ENCODE results near the gene IGFL3. TPM values are rescaled to one million over a fixed set of nuclear protein-coding genes. Genes with fewer than 3 reads are reported as not detected.

The IGFL3 gene
- total RNA-seq, 1 experiment from 2014 or later = not detected

DNA sequence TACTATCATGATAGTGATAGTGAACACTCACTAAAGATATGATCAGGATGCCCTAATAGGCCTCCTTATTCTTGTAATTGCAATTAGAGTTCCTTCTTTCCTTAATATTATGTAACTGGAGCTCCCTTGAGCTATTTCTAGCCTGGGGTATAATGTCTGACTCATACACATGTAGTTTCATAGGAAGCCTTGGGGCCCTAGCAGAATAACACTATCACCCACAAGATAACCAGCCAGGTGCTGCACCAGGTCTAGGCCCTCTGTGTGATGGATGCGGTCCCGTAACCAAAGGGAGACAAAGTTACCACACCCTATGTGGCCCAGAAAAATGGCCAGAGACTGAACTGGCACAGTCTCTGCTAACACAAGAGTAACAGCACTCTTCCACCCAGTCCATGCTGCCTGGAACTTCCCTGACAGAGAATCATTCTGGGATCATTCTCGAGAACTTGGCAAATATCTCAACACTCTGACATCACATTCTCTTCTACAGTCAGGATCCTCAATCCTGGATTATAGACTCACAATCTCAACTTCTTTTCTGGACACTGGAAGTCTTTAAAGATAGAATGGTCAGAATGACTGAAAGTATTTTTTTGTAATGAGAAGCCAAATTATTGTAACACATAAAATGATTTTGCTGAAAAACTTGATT, 51.1 kb downstream of the IGFL3 start:
- no peak overlapping the region for H3K27ac Mint-ChIP-seq
- no peak overlapping the region for H2BK20ac ChIP-seq (ENCODE audit: low read depth, low read length, poor library complexity, severe bottlenecking)
- H4K20me1 ChIP-seq (ENCODE audit: control insufficient read depth, insufficient read depth, insufficient read length) = no peaks in the 10 kb centered on the region
- H3K79me1 ChIP-seq (ENCODE audit: insufficient read depth, low read depth, low read length, poor library complexity, severe bottlenecking) = no peaks in the 10 kb centered on the region
- no peak overlapping the region for H3K27ac ChIP-seq (ENCODE audit: insufficient read length, low read depth, low read length)
- H3K27me3 ChIP-seq (ENCODE audit: insufficient read depth, low read length) = peaks cover 5% of the 10 kb centered on the region; the same call in 1 of the 2 replicates
- 0 out of 2 replicates have a peak, but pooled peaks cover 2% of the 10 kb centered on the region for H3K4me1 ChIP-seq (ENCODE audit: insufficient read depth, low read length)
- H4K5ac ChIP-seq (ENCODE audit: insufficient read length, low read depth, low read length) = no peak overlapping the region
- no peak overlapping the region for H3K4ac ChIP-seq (ENCODE audit: low read depth, low read length)
- DNase-seq = no peak
- no peak overlapping the region for H4K8ac ChIP-seq (replicated peaks; ENCODE audit: insufficient read length, low read depth, low read length)
- no peaks in the 10 kb centered on the region; a peak in 1 of 5 replicates for H3K9me3 Mint-ChIP-seq
- H2AK5ac ChIP-seq (ENCODE audit: insufficient read length, low read length) = no peak overlapping the region
- no peak overlapping the region for H3K56ac ChIP-seq (ENCODE audit: insufficient read length, low read depth, low read length)
- no peak overlapping the region for H3K23ac ChIP-seq (ENCODE audit: insufficient read length, low read depth, low read length)
- H2BK120ac ChIP-seq (ENCODE audit: low read depth, low read length, poor library complexity, severe bottlenecking) = no peak overlapping the region
- H3K36me3 Mint-ChIP-seq (ENCODE audit: insufficient read depth in 1 of 3, low read depth in 3 of 3) = no peaks in the 10 kb centered on the region
- peaks cover 8% of the 10 kb centered on the region for H3K23me2 ChIP-seq (ENCODE audit: insufficient read length, low read depth, low read length, poor library complexity, severe bottlenecking)
- H3K27me3 Mint-ChIP-seq (ENCODE audit: low read depth) = peaks cover 73% of the 10 kb centered on the region
- H3K4me1 Mint-ChIP-seq = peaks cover 4 to 10% of the 10 kb centered on the region in 2 experiments
- TF ChIP-seq, protein P1, sequence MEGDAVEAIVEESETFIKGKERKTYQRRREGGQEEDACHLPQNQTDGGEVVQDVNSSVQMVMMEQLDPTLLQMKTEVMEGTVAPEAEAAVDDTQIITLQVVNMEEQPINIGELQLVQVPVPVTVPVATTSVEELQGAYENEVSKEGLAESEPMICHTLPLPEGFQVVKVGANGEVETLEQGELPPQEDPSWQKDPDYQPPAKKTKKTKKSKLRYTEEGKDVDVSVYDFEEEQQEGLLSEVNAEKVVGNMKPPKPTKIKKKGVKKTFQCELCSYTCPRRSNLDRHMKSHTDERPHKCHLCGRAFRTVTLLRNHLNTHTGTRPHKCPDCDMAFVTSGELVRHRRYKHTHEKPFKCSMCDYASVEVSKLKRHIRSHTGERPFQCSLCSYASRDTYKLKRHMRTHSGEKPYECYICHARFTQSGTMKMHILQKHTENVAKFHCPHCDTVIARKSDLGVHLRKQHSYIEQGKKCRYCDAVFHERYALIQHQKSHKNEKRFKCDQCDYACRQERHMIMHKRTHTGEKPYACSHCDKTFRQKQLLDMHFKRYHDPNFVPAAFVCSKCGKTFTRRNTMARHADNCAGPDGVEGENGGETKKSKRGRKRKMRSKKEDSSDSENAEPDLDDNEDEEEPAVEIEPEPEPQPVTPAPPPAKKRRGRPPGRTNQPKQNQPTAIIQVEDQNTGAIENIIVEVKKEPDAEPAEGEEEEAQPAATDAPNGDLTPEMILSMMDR (conservative IDR thresholded peaks at IDR 0.05) = no peak
- no CpG with 5 or more reads among the region's 3 CpGs for WGBS (ENCODE audit: extremely low coverage, insufficient read length, low lambda C conversion rate)
- H3K9me3 ChIP-seq (ENCODE audit: control insufficient read depth, low read depth, low read length) = no peaks in the 10 kb centered on the region
- no peak overlapping the region for H2AFZ ChIP-seq (ENCODE audit: low read length)
- no peaks in the 10 kb centered on the region for H3K79me2 ChIP-seq (ENCODE audit: insufficient read depth, low read length)
- H3K4me2 ChIP-seq (ENCODE audit: insufficient read depth, insufficient read length, low read length) = no peak overlapping the region
- H4K91ac ChIP-seq (ENCODE audit: insufficient read length, low read depth, low read length) = no peak overlapping the region
- no peak overlapping the region for H2BK15ac ChIP-seq (ENCODE audit: low read depth, low read length)
- no peak overlapping the region for H3T11ph ChIP-seq (ENCODE audit: low read length)
- no peak overlapping the region for H2BK12ac ChIP-seq (ENCODE audit: insufficient read length, low read depth, low read length)
- H2BK5ac ChIP-seq (ENCODE audit: insufficient read length, low read length) = no peak overlapping the region
- H3K4me3 Mint-ChIP-seq = no peak overlapping the region
- H3K14ac ChIP-seq (ENCODE audit: insufficient read depth, low read length) = no peak overlapping the region
- H3K18ac ChIP-seq (ENCODE audit: insufficient read length, low read depth, low read length) = no peak overlapping the region
- no peak overlapping the region for H3K9ac ChIP-seq (ENCODE audit: extremely low read depth, insufficient read length, low read length)

Other genes starting within 250 kb of the IGFL3 start
- 28.2 and 29.3 TPM in 2 replicates for gene IRF2BP1, start 238.5 kb downstream of the IGFL3 start, total RNA-seq (2021)
- 9.0 and 9.5 TPM in 2 replicates for gene MYPOP, start 222.1 kb downstream of the IGFL3 start, total RNA-seq (2021)
- gene NANOS2, start 209.9 kb downstream of the IGFL3 start, total RNA-seq (2021) = not detected in 2 replicates
- 8.8 and 8.9 TPM in 2 replicates for gene NOVA2, start 150.8 kb downstream of the IGFL3 start, total RNA-seq (2021)
- 15.9 and 16.9 TPM in 2 replicates for gene CCDC61, start 129.2 kb downstream of the IGFL3 start, total RNA-seq (2021)
- not detected in 2 replicates for gene PGLYRP1, start 101.6 kb downstream of the IGFL3 start, total RNA-seq (2021)
- 0.33 TPM in 1 of 2 replicates, not detected in the other for gene IGFL4, start 83.7 kb downstream of the IGFL3 start, total RNA-seq (2021)
- not detected in 2 replicates for gene IGFL2, start 23.6 kb upstream of the IGFL3 start, total RNA-seq (2021)
- not detected in 2 replicates for gene IGFL1, start 105.1 kb upstream of the IGFL3 start, total RNA-seq (2021)
- 31.5 and 31.9 TPM in 2 replicates for gene HIF3A, start 172.4 kb upstream of the IGFL3 start, total RNA-seq (2021)
- gene PPP5C, start 222.4 kb upstream of the IGFL3 start, total RNA-seq (2021) = 108 and 111 TPM in 2 replicates

Data from H9 (cell line).